Cardiac muscle cell (in vitro differentiated cells and primary cell): ENCODE measurements around the gene IKZF4. TPM values are rescaled to one million over a fixed set of nuclear protein-coding genes. Genes with fewer than 3 reads are reported as not detected.

Source experiments
- DNase-seq, 2 donors: peaks; one replicate each; pipeline versions ENCODE4 v3.0.0 to v3.0.0-alpha.2; 2010 to 2017; ENCODE audit warnings: low read depth in 1 of 2, low spot score in 1 of 2
- H3K27ac ChIP-seq: fragments of 200-600 bp; sonication (generic); 2 replicates; pipeline ENCODE4 v1.5.1; 2016
- H3K27me3 ChIP-seq: fragments of 200-600 bp; sonication (generic); 2 replicates; pipeline ENCODE4 v1.6.0; 2016; ENCODE audit warnings: control low read depth
- H3K36me3 ChIP-seq: fragments of 200-600 bp; sonication (generic); 2 replicates; pipeline ENCODE4 v1.5.1; 2016; ENCODE audit warnings: control low read depth
- H3K4me1 ChIP-seq: fragments of 200-600 bp; sonication (generic); 2 replicates; pipeline ENCODE4 v1.8.1; 2017; ENCODE audit warnings: low read depth, mild to moderate bottlenecking, mixed run types
- H3K4me3 ChIP-seq: fragments of 200-600 bp; sonication (generic); 2 replicates; pipeline ENCODE4 v1.5.1; 2016; ENCODE audit warnings: mild to moderate bottlenecking
- H3K9me3 ChIP-seq: fragments of 200-600 bp; sonication (generic); 2 replicates; pipeline ENCODE4 v1.5.1; 2017; ENCODE audit warnings: low read depth, mild to moderate bottlenecking, control low read depth
- CTCF ChIP-seq: IDR thresholded peaks from 2 replicates; pipeline ENCODE4 v1.5.1; 2012; ENCODE audit warnings: low read depth, mild to moderate bottlenecking, low read length
- polyA plus RNA-seq: library from polyadenylated mRNA; unstranded; fragments of >200 nt; fragmentation: Nextera tagmentation; extraction: Ambion mirVana; gene quantifications from 2 replicates; pipeline ENCODE4 v1.2.1, GENCODE V29; 2016
- total RNA-seq: library from RNA; depleted of rRNA; stranded (reverse); fragments of >200 nt; gene quantifications from 2 replicates; pipeline ENCODE4 v1.2.3, GENCODE V29; 2016

Gene IKZF4
- total and polyA plus RNA-seq, 2 experiments from 2014 or later, result 11.5 to 12.5 TPM

- Histone ChIP-seq H3K4me1 (peaks cover 2% of the 10 kb centered on the region), H3K27me3 (no peaks in the 10 kb centered on the region), H3K4me3 (no peak overlapping the region), H3K27ac (no peak overlapping the region), H3K36me3 (no peaks in the 10 kb centered on the region), H3K9me3 (no peaks in the 10 kb centered on the region)
- DNase-seq, result no peak
- TF ChIP-seq CTCF, result no peak
Measured at GRCh38 chr12:56014205-56014604, 6.6 kb upstream of the IKZF4 start.

- Histone ChIP-seq H3K9me3 (no peaks in the 10 kb centered on the region), H3K4me1 (peaks cover 26% of the 10 kb centered on the region), H3K36me3 (no peaks in the 10 kb centered on the region), H3K27me3 (no peaks in the 10 kb centered on the region), H3K4me3 (no peak overlapping the region), H3K27ac (no peak overlapping the region)
- TF ChIP-seq CTCF, result no peak
- no peak for DNase-seq
Measured at GRCh38 chr12:56017181-56017580, 3.7 kb upstream of the IKZF4 start.

GRCh38 chr12:56018356-56018755 is 2.5 kb upstream of the IKZF4 start:
- no peaks in the 10 kb centered on the region for H3K36me3 ChIP-seq

GRCh38 chr12:56021889-56022497 is 1.1 kb downstream of the IKZF4 start:
- Histone ChIP-seq H3K4me1 (peaks cover 41% of the 10 kb centered on the region), H3K4me3 (peak overlapping the region; percentile 43), H3K36me3 (peaks cover 22% of the 10 kb centered on the region), H3K27ac (peak overlapping the region; percentile 94), H3K9me3 (no peaks in the 10 kb centered on the region), H3K27me3 (no peaks in the 10 kb centered on the region)
- DNase-seq, result no peak
- no peak for TF ChIP-seq CTCF

More at GRCh38 chr12:56018356-56018755, 2.5 kb upstream of the IKZF4 start:
- H3K9me3 ChIP-seq, result no peaks in the 10 kb centered on the region
- H3K4me3 ChIP-seq, result no peak overlapping the region
- peak overlapping the region; percentile 94 for H3K27ac ChIP-seq
- H3K4me1 ChIP-seq, result peaks cover 34% of the 10 kb centered on the region
- no peaks in the 10 kb centered on the region for H3K27me3 ChIP-seq
- DNase-seq, result no peak
- no peak for TF ChIP-seq CTCF

- Histone ChIP-seq H3K27me3 (no peaks in the 10 kb centered on the region), H3K36me3 (peaks cover 78% of the 10 kb centered on the region), H3K4me1 (peaks cover 4% of the 10 kb centered on the region), H3K4me3 (no peak overlapping the region), H3K27ac (peak overlapping the region; percentile 18), H3K9me3 (no peaks in the 10 kb centered on the region)
- no peak for TF ChIP-seq CTCF
- peak in 1 of 2 donors; percentile 50 for DNase-seq
Measured at GRCh38 chr12:56028511-56029165, 7.8 kb downstream of the IKZF4 start.
